Ectodermal cell (in vitro differentiated cells): ENCODE data around the gene OR1L8.

Experiments
- H3K27ac ChIP-seq: 2 replicates; pipeline ENCODE4 v1.7.0; 2013; ENCODE audit warnings: mild to moderate bottlenecking, low read depth, low read length; ENCODE audit not compliant: insufficient read depth, poor library complexity, severe bottlenecking
- H3K27me3 ChIP-seq: 2 replicates; pipeline ENCODE4 v1.7.0; 2013; ENCODE audit warnings: mild to moderate bottlenecking, low read length; ENCODE audit not compliant: insufficient read depth, control insufficient read depth, poor library complexity, severe bottlenecking
- H3K36me3 ChIP-seq: one replicate; pipeline ENCODE4 v1.7.0; 2013; ENCODE audit warnings: low read length; ENCODE audit not compliant: control insufficient read depth, insufficient read depth
- H3K4me1 ChIP-seq: one replicate; pipeline ENCODE4 v1.7.0; 2013; ENCODE audit warnings: low read length; ENCODE audit not compliant: control insufficient read depth, insufficient read depth
- H3K4me3 ChIP-seq: 2 replicates; pipeline ENCODE4 v1.7.0; 2013; ENCODE audit warnings: low read depth, low read length, control low read depth; ENCODE audit not compliant: insufficient read depth
- H3K9me3 ChIP-seq: 2 replicates; pipeline ENCODE4 v1.7.0; 2013; ENCODE audit warnings: mild to moderate bottlenecking, low read length, moderate library complexity; ENCODE audit not compliant: control insufficient read depth
- WGBS, 2 experiments: methylation state at CpG; one replicate each; pipeline ENCODE4 v1.1.7; 2013; ENCODE audit warnings: missing lambda C conversion rate in 2 of 2; 5-methylcytosine and 5-hydroxymethylcytosine counted together

OR1L8 gene

GRCh38 chr9:122519376-122519775, 63.8 kb downstream of the OR1L8 start:
- 89 to 93% methylated on average over 3 of the region's 3 CpGs for WGBS, 2 experiments
- Histone ChIP-seq H3K27ac (no peak overlapping the region), H3K4me1 (no peaks in the 10 kb centered on the region), H3K9me3 (no peaks in the 10 kb centered on the region), H3K27me3 (no peaks in the 10 kb centered on the region), H3K36me3 (no peaks in the 10 kb centered on the region), H3K4me3 (no peak overlapping the region)

GRCh38 chr9:122518841-122519240, 64.3 kb downstream of the OR1L8 start, which contains the start of gene OR1J4:
Gene OR1J4, plus strand, starts transcription at chr9:122519141. Its CDS starts 0 bp downstream, at chr9:122519141.
- WGBS, 2 experiments: 77 to 79% methylated on average over 3 to 4 of the region's 4 CpGs
- H3K27me3 ChIP-seq: no peaks in the 10 kb centered on the region
- no peaks in the 10 kb centered on the region for H3K9me3 ChIP-seq
- H3K4me3 ChIP-seq: no peak within 1 kb of the TSS
- no peaks in the 10 kb centered on the region for H3K36me3 ChIP-seq
- H3K27ac ChIP-seq: no peak within 1 kb of the TSS
- H3K4me1 ChIP-seq: no peaks in the 10 kb centered on the region

- 61 to 65% methylated on average over 2 of the region's 2 CpGs for WGBS, 2 experiments
- Histone ChIP-seq H3K4me1 (no peaks in the 10 kb centered on the region), H3K4me3 (no peak overlapping the region), H3K27me3 (no peaks in the 10 kb centered on the region), H3K9me3 (no peaks in the 10 kb centered on the region), H3K27ac (no peak overlapping the region), H3K36me3 (no peaks in the 10 kb centered on the region)
These were observed 65.0 kb downstream of the OR1L8 start for GRCh38 chr9:122518226-122518625.
